ENCODE measurements around the gene ZSWIM7.
"Not testable (repeated sequence)": the region's sequence is repeated elsewhere in the genome, so short reads cannot be mapped to it uniquely, and the experiment has no call there.

The ZSWIM7 gene

GRCh38 chr17:15999974-16000827 is 697 bp upstream of the ZSWIM7 start:
- no peak for DNase-seq (ENCODE audit: low read depth, low spot score)

GRCh38 chr17:15998031-15998562 is 1.4 kb downstream of the ZSWIM7 start:
- DNase-seq (ENCODE audit: low read depth, low spot score) = no peak

GRCh38 chr17:15996322-15996721 is 3.2 kb downstream of the ZSWIM7 start:
- DNase-seq (ENCODE audit: low read depth, low spot score) = no peak

GRCh38 chr17:15981646-15982580 is 17.6 kb downstream of the ZSWIM7 start:
- no peak for DNase-seq (ENCODE audit: low read depth, low spot score)

- DNase-seq (ENCODE audit: low read depth, low spot score) = no peak
Observed at GRCh38 chr17:15981208-15981607, 18.3 kb downstream of the ZSWIM7 start.

- not testable (repeated sequence) for DNase-seq (ENCODE audit: low read depth, low spot score)
Observed at GRCh38 chr17:15979013-15979412, 20.5 kb downstream of the ZSWIM7 start.

- DNase-seq (ENCODE audit: low read depth, low spot score) = no peak
Observed at GRCh38 chr17:15978606-15979005, 20.9 kb downstream of the ZSWIM7 start.

GRCh38 chr17:15977894-15978293 is 21.6 kb downstream of the ZSWIM7 start:
- no peak for DNase-seq (ENCODE audit: low read depth, low spot score)

- no peak for DNase-seq (ENCODE audit: low read depth, low spot score)
Observed at GRCh38 chr17:15973834-15974233, 25.7 kb downstream of the ZSWIM7 start.

GRCh38 chr17:15973016-15973415 is 26.5 kb downstream of the ZSWIM7 start:
- no peak for DNase-seq (ENCODE audit: low read depth, low spot score)

GRCh38 chr17:15972497-15972951 is 27.0 kb downstream of the ZSWIM7 start:
- no peak for DNase-seq (ENCODE audit: low read depth, low spot score)

- no peak for DNase-seq (ENCODE audit: low read depth, low spot score)
Observed at GRCh38 chr17:15971882-15972281, 27.6 kb downstream of the ZSWIM7 start.

GRCh38 chr17:15971098-15971678 is 28.3 kb downstream of the ZSWIM7 start:
- no peak for DNase-seq (ENCODE audit: low read depth, low spot score)

- DNase-seq (ENCODE audit: low read depth, low spot score) = no peak
Observed at GRCh38 chr17:15970500-15970899, 29.0 kb downstream of the ZSWIM7 start.

GRCh38 chr17:15969463-15969862 is 30.0 kb downstream of the ZSWIM7 start:
- no peak for DNase-seq (ENCODE audit: low read depth, low spot score)

GRCh38 chr17:15967706-15968399 is 31.7 kb downstream of the ZSWIM7 start:
- DNase-seq (ENCODE audit: low read depth, low spot score) = no peak

- DNase-seq (ENCODE audit: low read depth, low spot score) = no peak
Observed at GRCh38 chr17:15966879-15967248, 32.6 kb downstream of the ZSWIM7 start.

- DNase-seq (ENCODE audit: low read depth, low spot score) = no peak
Observed at GRCh38 chr17:15966183-15966878, 33.2 kb downstream of the ZSWIM7 start.

- DNase-seq (ENCODE audit: low read depth, low spot score) = no peak
Observed at GRCh38 chr17:15965528-15965927, 34.0 kb downstream of the ZSWIM7 start.

- DNase-seq (ENCODE audit: low read depth, low spot score) = no peak
Observed at GRCh38 chr17:15963670-15964110, 35.8 kb downstream of the ZSWIM7 start.

- no peak for DNase-seq (ENCODE audit: low read depth, low spot score)
Observed at GRCh38 chr17:15958484-15958854, 41.0 kb downstream of the ZSWIM7 start.

All from activated naive CD8-positive, alpha-beta T cell treated with anti-CD3 and anti-CD28 coated beads, Interleukin-2, amount 50 U/mL, for 16 hours (primary cell).